SH-SY5Y (cell line): ENCODE results near the gene FLNB.

Experiments
- GATA2 ChIP-seq: IDR thresholded peaks from 2 replicates; pipeline ENCODE4 v1.6.1; 2011; ENCODE audit warnings: mild to moderate bottlenecking, low read depth, low read length
- GATA3 ChIP-seq: IDR thresholded peaks from 2 replicates; pipeline ENCODE4 v1.6.1; 2011; ENCODE audit warnings: low read depth, mild to moderate bottlenecking, low read length, moderate library complexity

GRCh38 chr3:58016710-58017109, 8.5 kb downstream of the FLNB start:
- TF ChIP-seq GATA2 (no peak), GATA3 (no peak)
